HL-60 (cell line): ENCODE data around the gene HPS1.
A peak's percentile ranks its signal among the peaks of the same experiment; 100 is the strongest.

Experiments used
- DNase-seq, 2 experiments: peaks; one replicate each; pipeline ENCODE4 v3.0.0-alpha.2; 2010 to 2020; ENCODE audit warnings: low read depth in 1 of 2, low spot score in 1 of 2
- H3K27ac ChIP-seq: fragments of 250-450 bp; sonication (Bioruptor Pico); replicated peaks from 2 replicates; pipeline ENCODE4 v1.5.1; 2020; ENCODE audit warnings: mild to moderate bottlenecking, moderate library complexity
- H3K27me3 ChIP-seq: fragments of 250-450 bp; sonication (Bioruptor Pico); 2 replicates; pipeline ENCODE4 v1.5.1; 2021; ENCODE audit warnings: mild to moderate bottlenecking, moderate library complexity; ENCODE audit not compliant: insufficient read depth, poor library complexity, severe bottlenecking
- H3K4me3 ChIP-seq: replicated peaks from 2 replicates; pipeline ENCODE4 v1.5.1; 2011; ENCODE audit warnings: mild to moderate bottlenecking, control low read depth, low read length; ENCODE audit not compliant: insufficient read depth
- CTCF ChIP-seq: IDR thresholded peaks from one replicate; pipeline ENCODE4 v1.5.1; 2011; ENCODE audit warnings: low read length, control low read depth, inconsistent platforms; ENCODE audit not compliant: insufficient read depth
- GABPA ChIP-seq: IDR thresholded peaks from 2 replicates; pipeline ENCODE4 v1.6.1; 2012; ENCODE audit warnings: low read depth
- POLR2AphosphoS5 ChIP-seq: IDR thresholded peaks from 2 replicates; pipeline ENCODE4 v1.6.1; 2012; ENCODE audit warnings: low read depth
- REST ChIP-seq: IDR thresholded peaks from 2 replicates; pipeline ENCODE4 v1.6.1; 2012; ENCODE audit warnings: low read depth; ENCODE audit not compliant: insufficient replicate concordance
- SPI1 ChIP-seq: IDR thresholded peaks from 2 replicates; pipeline ENCODE4 v1.6.1; 2012; ENCODE audit warnings: low read depth, mild to moderate bottlenecking, borderline replicate concordance

The HPS1 gene

GRCh38 chr10:98488669-98489430 is 42.1 kb upstream of the HPS1 start:
- no peak for TF ChIP-seq SPI1
- TF ChIP-seq POLR2AphosphoS5: no peak
- no peak for TF ChIP-seq REST
- TF ChIP-seq GABPA: no peak
- TF ChIP-seq CTCF: no peak
- Histone ChIP-seq H3K27ac (no peak overlapping the region), H3K27me3 (no peaks in the 10 kb centered on the region), H3K4me3 (no peak overlapping the region)
- DNase-seq: peak in 1 of 2 experiments; percentile 6

GRCh38 chr10:98487649-98488048 is 40.9 kb upstream of the HPS1 start:
- no peak overlapping the region for H3K4me3 ChIP-seq
- no peaks in the 10 kb centered on the region for H3K27me3 ChIP-seq
- TF ChIP-seq REST (no peak), CTCF (no peak), POLR2AphosphoS5 (no peak), SPI1 (no peak), GABPA (no peak)
- H3K27ac ChIP-seq: no peak overlapping the region
- no peak for DNase-seq

- no peak for DNase-seq
- TF ChIP-seq REST (no peak), CTCF (no peak), GABPA (no peak), SPI1 (no peak)
- no peak overlapping the region for H3K4me3 ChIP-seq
- H3K27me3 ChIP-seq: no peaks in the 10 kb centered on the region
- no peak overlapping the region for H3K27ac ChIP-seq
These were observed 39.7 kb upstream of the HPS1 start for GRCh38 chr10:98486421-98486820.
